CD4-positive, CD25-positive, alpha-beta regulatory T cell (primary cell): ENCODE measurements around the gene RGS7. TPM values are rescaled to one million over a fixed set of nuclear protein-coding genes. Genes with fewer than 3 reads are reported as not detected.

ENCODE experiments used
- ATAC-seq, 2 donors: fragments of 150-1000 bp; cut with Tn5 transposase; one replicate each; pipeline ENCODE4 v1.10.0; 2021; ENCODE audit warnings: low read depth in 2 of 2, moderate number of reproducible peaks in 2 of 2, moderate library complexity in 1 of 2
- DNase-seq, 3 donors: peaks; one replicate each; pipeline versions ENCODE4 v3.0.0 to v3.0.0-alpha.2; 2012 to 2022; ENCODE audit warnings: mixed read lengths in 1 of 3
- H3K27ac ChIP-seq: one replicate; pipeline ENCODE4 v1.7.0; 2013; ENCODE audit warnings: mild to moderate bottlenecking, low read length; ENCODE audit not compliant: insufficient read depth, poor library complexity, severe bottlenecking
- H3K27me3 ChIP-seq: one replicate; pipeline ENCODE4 v1.7.0; 2013; ENCODE audit warnings: low read length; ENCODE audit not compliant: control insufficient read depth, insufficient read depth
- H3K36me3 ChIP-seq: one replicate; pipeline ENCODE4 v1.7.0; 2013; ENCODE audit warnings: mild to moderate bottlenecking, low read length, moderate library complexity; ENCODE audit not compliant: control insufficient read depth, insufficient read depth
- H3K4me1 ChIP-seq: 2 replicates; pipeline ENCODE4 v1.7.0; 2013; ENCODE audit warnings: mild to moderate bottlenecking, low read length; ENCODE audit not compliant: insufficient read depth, control insufficient read depth, poor library complexity, severe bottlenecking
- H3K4me3 ChIP-seq: one replicate; pipeline ENCODE4 v1.7.0; 2013; ENCODE audit warnings: low read depth, mild to moderate bottlenecking, low read length, moderate library complexity
- H3K9me3 ChIP-seq, 2 experiments: 1 replicate in 1 of 2; 2 replicates in 1 of 2; pipeline ENCODE4 v1.7.0; 2013; ENCODE audit warnings: low read length in 2 of 2, mild to moderate bottlenecking in 1 of 2, moderate library complexity in 1 of 2; ENCODE audit not compliant: control insufficient read depth in 2 of 2
- H3K27ac Mint-ChIP-seq, 3 donors: one replicate each; pipeline ENCODE4 v1.8.0; 2020 to 2022; ENCODE audit warnings: mild to moderate bottlenecking in 3 of 3, mixed read lengths in 3 of 3, moderate library complexity in 2 of 3
- H3K27me3 Mint-ChIP-seq: one replicate; pipeline ENCODE4 v1.8.0; 2022; ENCODE audit warnings: mild to moderate bottlenecking, mixed read lengths
- H3K36me3 Mint-ChIP-seq: one replicate; pipeline ENCODE4 v1.8.0; 2020; ENCODE audit warnings: mixed read lengths
- H3K4me1 Mint-ChIP-seq, 4 donors: one replicate each; pipeline ENCODE4 v1.8.0; 2020 to 2022; ENCODE audit warnings: mixed read lengths in 4 of 4, mild to moderate bottlenecking in 1 of 4
- H3K4me3 Mint-ChIP-seq, 4 donors: one replicate each; pipeline ENCODE4 v1.8.0; 2020 to 2022; ENCODE audit warnings: mild to moderate bottlenecking in 4 of 4, mixed read lengths in 4 of 4, moderate library complexity in 3 of 4
- H3K9me3 Mint-ChIP-seq, 7 donors: one replicate each; pipeline ENCODE4 v1.8.0; 2020 to 2022; ENCODE audit warnings: mixed read lengths in 7 of 7, mild to moderate bottlenecking in 3 of 7, moderate library complexity in 2 of 7
- polyA plus RNA-seq, 4 donors: library from polyadenylated mRNA; unstranded; fragments of 300-500 nt; fragmentation: Illumina TruSeq; gene quantifications; one replicate each; pipeline ENCODE4 v1.2.3, GENCODE V29; 2021
- total RNA-seq: library from RNA; stranded (reverse); gene quantifications from one replicate; pipeline ENCODE4 v1.2.3, GENCODE V29; 2022

The RGS7 gene
- total and polyA plus RNA-seq, 5 donors from 2014 or later = not detected

- ATAC-seq (no peak), DNase-seq (no peak)
- H3K36me3 Mint-ChIP-seq = no peaks in the 10 kb centered on the region
- Histone ChIP-seq H3K4me1 (no peaks in the 10 kb centered on the region), H3K4me3 (no peak overlapping the region), H3K36me3 (no peaks in the 10 kb centered on the region), H3K27me3 (no peaks in the 10 kb centered on the region), H3K27ac (no peak overlapping the region), H3K9me3 (peaks cover 0 to 7% of the 10 kb centered on the region in 2 experiments)
- H3K4me3 Mint-ChIP-seq = peak overlapping the region in 1 of 4 donors; percentile 27
- peaks cover 5 to 33% (median 16%) of the 10 kb centered on the region in 7 donors for H3K9me3 Mint-ChIP-seq
- H3K27me3 Mint-ChIP-seq = no peaks in the 10 kb centered on the region
- no peaks in the 10 kb centered on the region for H3K4me1 Mint-ChIP-seq
- no peak overlapping the region for H3K27ac Mint-ChIP-seq
Observed at GRCh38 chr1:241269116-241269515, 87.9 kb downstream of the RGS7 start.

DNA sequence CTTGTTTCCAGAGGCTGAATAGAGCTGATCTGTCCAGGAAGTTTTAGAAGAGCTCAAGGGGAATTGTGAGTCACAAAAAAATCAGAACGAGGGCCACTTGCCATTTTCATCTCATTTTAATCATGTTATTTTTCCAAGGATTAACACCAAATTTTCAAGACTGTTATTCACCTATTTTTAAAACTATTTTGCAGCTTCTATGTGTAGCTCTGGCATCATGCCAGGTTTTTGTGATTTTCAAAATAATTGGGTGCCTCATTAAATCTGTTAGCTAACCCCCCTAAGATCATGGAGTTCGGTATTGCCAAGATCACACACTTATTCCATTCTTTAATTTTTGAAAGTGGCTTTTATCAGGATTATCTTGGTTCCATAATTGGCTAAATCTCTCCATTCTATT lies 90.9 kb downstream of the RGS7 start:
- Mint-ChIP-seq H3K9me3 (peaks cover 4 to 16% (median 8%) of the 10 kb centered on the region in 7 donors), H3K4me1 (no peaks in the 10 kb centered on the region), H3K4me3 (no peak overlapping the region), H3K27me3 (no peaks in the 10 kb centered on the region), H3K36me3 (no peaks in the 10 kb centered on the region), H3K27ac (no peak overlapping the region)
- no peak for ATAC-seq
- Histone ChIP-seq H3K4me3 (no peak overlapping the region), H3K4me1 (no peaks in the 10 kb centered on the region), H3K27me3 (no peaks in the 10 kb centered on the region), H3K27ac (no peak overlapping the region), H3K9me3 (no peaks in the 10 kb centered on the region), H3K36me3 (no peaks in the 10 kb centered on the region)
- no peak for DNase-seq

- Mint-ChIP-seq H3K4me1 (no peaks in the 10 kb centered on the region), H3K9me3 (peaks cover 4 to 16% (median 8%) of the 10 kb centered on the region in 7 donors), H3K4me3 (no peak overlapping the region), H3K27ac (no peak overlapping the region), H3K27me3 (no peaks in the 10 kb centered on the region), H3K36me3 (no peaks in the 10 kb centered on the region)
- Histone ChIP-seq H3K36me3 (no peaks in the 10 kb centered on the region), H3K4me3 (no peak overlapping the region), H3K4me1 (no peaks in the 10 kb centered on the region), H3K27me3 (no peaks in the 10 kb centered on the region), H3K27ac (no peak overlapping the region), H3K9me3 (no peaks in the 10 kb centered on the region)
- ATAC-seq (no peak), DNase-seq (no peak)
Observed at GRCh38 chr1:241265428-241265827, 91.6 kb downstream of the RGS7 start.

DNA sequence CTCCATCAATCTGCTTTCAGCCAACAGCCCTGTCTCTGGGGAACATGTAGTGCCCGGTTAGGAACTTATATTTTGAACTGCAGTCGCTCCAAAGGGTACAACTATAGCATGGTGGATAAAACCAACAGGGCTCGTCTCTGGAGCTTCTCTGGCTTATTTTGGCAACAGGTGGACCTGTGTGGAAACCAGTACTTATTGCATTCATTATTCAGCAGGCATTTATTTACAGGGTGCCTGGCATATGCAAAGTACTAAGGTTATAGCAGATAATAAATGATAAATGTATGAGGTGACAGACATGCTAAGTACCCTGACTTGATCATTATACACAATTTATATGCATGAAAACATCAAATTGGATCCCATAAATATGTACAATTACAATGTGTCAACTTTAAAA lies 93.7 kb downstream of the RGS7 start:
- no peak overlapping the region for H3K27ac ChIP-seq
- no peak overlapping the region for H3K27ac Mint-ChIP-seq
- H3K4me3 Mint-ChIP-seq = no peak overlapping the region
- no peaks in the 10 kb centered on the region for H3K36me3 Mint-ChIP-seq
- H3K4me3 ChIP-seq = no peak overlapping the region
- H3K36me3 ChIP-seq = no peaks in the 10 kb centered on the region
- ATAC-seq = no peak
- peaks cover 0 to 21% (median 6%) of the 10 kb centered on the region in 7 donors for H3K9me3 Mint-ChIP-seq
- no peaks in the 10 kb centered on the region for H3K4me1 ChIP-seq
- H3K9me3 ChIP-seq = no peaks in the 10 kb centered on the region
- no peaks in the 10 kb centered on the region for H3K4me1 Mint-ChIP-seq
- H3K27me3 ChIP-seq = no peaks in the 10 kb centered on the region
- no peak for DNase-seq
- H3K27me3 Mint-ChIP-seq = no peaks in the 10 kb centered on the region

GRCh38 chr1:241253471-241253870 lies 103.5 kb downstream of the RGS7 start:
- no peak for ATAC-seq
- H3K4me3 Mint-ChIP-seq = no peak overlapping the region

DNA sequence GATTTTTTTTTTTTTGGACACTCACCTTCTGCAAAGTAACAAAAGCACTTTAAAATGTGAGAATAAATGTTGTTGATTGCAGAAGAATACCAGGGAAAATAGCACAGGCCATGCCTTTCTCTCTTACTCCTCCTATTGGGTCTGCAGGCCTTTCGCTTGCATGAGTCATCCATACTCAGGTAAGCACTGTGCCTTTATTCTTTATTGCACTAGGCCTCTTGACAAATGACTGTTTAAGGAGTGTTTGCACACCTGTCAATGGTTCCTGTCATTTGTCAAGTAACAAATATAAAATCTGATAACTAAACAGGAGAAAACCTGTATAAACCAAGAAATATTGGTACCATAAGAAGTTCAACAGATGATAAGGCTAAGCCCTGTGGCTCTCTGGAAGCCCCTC lies 106.5 kb downstream of the RGS7 start:
- Mint-ChIP-seq H3K4me3 (no peak overlapping the region), H3K4me1 (no peaks in the 10 kb centered on the region), H3K36me3 (no peaks in the 10 kb centered on the region), H3K27me3 (no peaks in the 10 kb centered on the region), H3K9me3 (peaks cover 2 to 26% (median 11%) of the 10 kb centered on the region in 7 donors), H3K27ac (no peak overlapping the region)
- peaks cover 0 to 5% of the 10 kb centered on the region in 2 experiments for H3K9me3 ChIP-seq
- H3K4me1 ChIP-seq = no peaks in the 10 kb centered on the region
- H3K27ac ChIP-seq = no peak overlapping the region
- H3K4me3 ChIP-seq = no peak overlapping the region
- ATAC-seq (no peak), DNase-seq (no peak)
- no peaks in the 10 kb centered on the region for H3K27me3 ChIP-seq
- no peaks in the 10 kb centered on the region for H3K36me3 ChIP-seq

More at GRCh38 chr1:241253471-241253870, 103.5 kb downstream of the RGS7 start:
- no peak for DNase-seq
- no peaks in the 10 kb centered on the region for H3K4me1 ChIP-seq
- H3K27ac Mint-ChIP-seq = no peak overlapping the region
- H3K27ac ChIP-seq = no peak overlapping the region
- H3K4me1 Mint-ChIP-seq = no peaks in the 10 kb centered on the region
- peaks cover 0 to 5% of the 10 kb centered on the region in 2 experiments for H3K9me3 ChIP-seq
- no peaks in the 10 kb centered on the region for H3K27me3 ChIP-seq
- no peaks in the 10 kb centered on the region for H3K36me3 ChIP-seq
- no peak overlapping the region for H3K4me3 ChIP-seq
- H3K36me3 Mint-ChIP-seq = no peaks in the 10 kb centered on the region
- no peaks in the 10 kb centered on the region for H3K27me3 Mint-ChIP-seq
- H3K9me3 Mint-ChIP-seq = peaks cover 0 to 19% (median 6%) of the 10 kb centered on the region in 7 donors

DNA sequence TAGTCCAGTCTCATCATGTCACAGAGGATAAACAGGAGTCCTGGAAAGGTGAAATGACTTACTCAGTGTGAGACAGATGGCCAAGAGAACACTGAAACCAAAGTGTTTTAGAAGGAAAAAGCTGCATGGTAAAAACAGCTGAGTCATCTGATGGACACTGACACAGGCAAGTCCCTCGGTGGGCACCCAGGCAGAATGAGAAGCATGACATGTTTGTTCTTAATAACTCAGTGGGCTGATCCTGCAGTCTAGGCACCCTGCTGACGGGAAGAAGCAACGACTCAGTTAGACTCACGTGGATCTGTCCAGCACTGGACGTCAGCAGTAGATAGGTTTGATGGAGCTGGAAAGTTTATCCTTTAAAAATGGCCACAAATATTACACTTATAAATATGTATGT lies 116.9 kb downstream of the RGS7 start:
- no peak overlapping the region for H3K4me3 Mint-ChIP-seq
- Histone ChIP-seq H3K4me1 (no peaks in the 10 kb centered on the region), H3K4me3 (no peak overlapping the region), H3K36me3 (no peaks in the 10 kb centered on the region), H3K9me3 (no peaks in the 10 kb centered on the region), H3K27ac (no peak overlapping the region), H3K27me3 (no peaks in the 10 kb centered on the region)
- H3K36me3 Mint-ChIP-seq = no peaks in the 10 kb centered on the region
- no peaks in the 10 kb centered on the region for H3K4me1 Mint-ChIP-seq
- H3K27ac Mint-ChIP-seq = no peak overlapping the region
- H3K27me3 Mint-ChIP-seq = no peaks in the 10 kb centered on the region
- ATAC-seq = no peak
- H3K9me3 Mint-ChIP-seq = peaks cover 0 to 20% (median 10%) of the 10 kb centered on the region in 7 donors
- DNase-seq = no peak

DNA sequence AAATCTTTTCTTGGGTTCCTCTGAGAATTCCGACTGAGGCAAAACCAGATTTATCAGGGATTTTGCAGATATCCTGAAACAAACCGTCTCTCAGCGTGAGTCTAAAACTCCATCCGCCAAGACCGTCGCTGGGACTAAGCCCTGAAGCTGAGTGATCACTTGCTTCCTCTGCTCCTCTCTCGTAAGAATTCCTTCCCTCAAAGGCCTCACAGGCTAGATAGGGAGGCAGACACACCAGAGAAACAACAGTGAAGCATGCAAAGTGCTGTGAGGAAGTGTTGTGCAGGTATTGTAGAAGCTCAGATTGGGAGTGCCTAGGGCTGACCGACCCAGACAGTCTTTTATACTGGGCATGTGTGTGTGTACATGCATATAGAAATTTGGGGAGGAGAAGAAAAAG lies 119.1 kb downstream of the RGS7 start:
- Histone ChIP-seq H3K27ac (no peak overlapping the region), H3K4me1 (no peaks in the 10 kb centered on the region), H3K9me3 (no peaks in the 10 kb centered on the region), H3K36me3 (no peaks in the 10 kb centered on the region), H3K4me3 (no peak overlapping the region), H3K27me3 (no peaks in the 10 kb centered on the region)
- Mint-ChIP-seq H3K9me3 (peaks cover 0 to 22% (median 3%) of the 10 kb centered on the region in 7 donors), H3K4me3 (peak overlapping the region in 1 of 4 donors; percentile 29), H3K4me1 (no peaks in the 10 kb centered on the region), H3K27ac (no peak overlapping the region), H3K36me3 (no peaks in the 10 kb centered on the region), H3K27me3 (no peaks in the 10 kb centered on the region)
- no peak for ATAC-seq
- no peak for DNase-seq
